NCI-H526 (cell line): ENCODE measurements around the gene SLC18A2.
"Not testable (repeated sequence)": the region's sequence is repeated elsewhere in the genome, so short reads cannot be mapped to it uniquely, and the experiment has no call there.

ENCODE experiments used
- DNase-seq, 2 experiments: peaks; one replicate each; lab custom pipeline; 2025; lab: John Stamatoyannopoulos, UW

SLC18A2 gene

GRCh38 chr10:117262291-117262902 lies 21.5 kb downstream of the SLC18A2 start:
- no peak for DNase-seq

GRCh38 chr10:117262903-117263293 lies 22.0 kb downstream of the SLC18A2 start:
- no peak for DNase-seq

DNA sequence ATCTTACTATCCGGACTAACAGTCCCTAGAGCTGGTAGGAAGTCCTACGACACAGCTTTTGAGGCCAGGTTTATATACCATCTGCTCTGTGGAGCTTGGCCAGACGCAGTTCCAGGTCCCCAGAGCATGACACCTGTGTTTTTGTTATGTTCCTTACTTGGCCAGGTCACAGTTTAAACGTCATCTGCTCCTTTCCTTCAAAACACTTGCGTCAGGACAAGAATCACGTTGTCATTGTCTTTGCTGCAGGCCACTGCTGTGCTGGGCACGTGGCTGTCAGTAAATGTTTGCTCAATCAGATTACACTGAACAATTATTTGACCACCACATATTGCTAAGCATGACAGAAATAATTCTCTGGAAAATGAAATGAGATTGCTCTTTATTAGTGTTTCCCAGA lies 23.9 kb downstream of the SLC18A2 start:
- no peak for DNase-seq

DNA sequence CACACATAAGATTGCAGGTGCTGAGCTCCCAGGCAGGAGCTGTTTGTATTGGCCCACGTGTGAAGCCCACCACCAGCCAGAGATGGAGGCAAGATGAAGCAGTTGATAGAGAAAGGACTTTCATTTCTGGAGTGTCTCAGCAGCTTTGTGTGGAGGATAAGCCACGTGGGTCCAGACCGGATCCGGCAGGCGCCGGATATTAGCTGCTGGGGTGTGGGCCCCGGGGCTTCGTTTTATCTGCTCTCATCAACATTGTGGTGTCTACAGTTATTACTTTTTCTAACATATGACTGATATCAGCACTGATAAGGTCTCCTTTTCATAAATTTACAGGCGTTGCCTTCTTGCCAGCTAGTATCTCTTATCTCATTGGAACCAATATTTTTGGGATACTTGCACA lies 25.5 kb downstream of the SLC18A2 start:
- no peak for DNase-seq

DNA sequence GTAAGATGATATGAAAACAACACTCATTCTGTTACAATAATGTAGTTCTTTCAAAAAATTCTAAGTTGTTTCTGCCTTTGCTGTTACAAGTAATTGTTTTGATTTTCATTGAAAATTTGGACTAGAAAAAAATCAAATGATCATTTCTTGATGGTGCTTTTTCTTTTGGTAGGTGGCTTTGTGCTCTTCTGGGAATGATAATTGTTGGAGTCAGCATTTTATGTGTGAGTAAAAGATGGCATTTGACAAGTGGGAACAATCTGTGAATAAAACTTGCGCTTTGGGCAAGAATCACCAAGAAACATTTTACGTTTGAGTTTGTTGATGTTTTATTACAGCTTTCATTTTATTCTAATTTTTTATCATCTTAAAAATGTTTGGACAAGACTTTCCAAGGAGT lies 25.9 kb downstream of the SLC18A2 start:
- no peak for DNase-seq

GRCh38 chr10:117268258-117268657 lies 27.3 kb downstream of the SLC18A2 start:
- DNase-seq, result no peak

GRCh38 chr10:117268907-117269306 lies 28.0 kb downstream of the SLC18A2 start:
- no peak for DNase-seq

GRCh38 chr10:117271427-117271826 lies 30.5 kb downstream of the SLC18A2 start:
- DNase-seq, result no peak

DNA sequence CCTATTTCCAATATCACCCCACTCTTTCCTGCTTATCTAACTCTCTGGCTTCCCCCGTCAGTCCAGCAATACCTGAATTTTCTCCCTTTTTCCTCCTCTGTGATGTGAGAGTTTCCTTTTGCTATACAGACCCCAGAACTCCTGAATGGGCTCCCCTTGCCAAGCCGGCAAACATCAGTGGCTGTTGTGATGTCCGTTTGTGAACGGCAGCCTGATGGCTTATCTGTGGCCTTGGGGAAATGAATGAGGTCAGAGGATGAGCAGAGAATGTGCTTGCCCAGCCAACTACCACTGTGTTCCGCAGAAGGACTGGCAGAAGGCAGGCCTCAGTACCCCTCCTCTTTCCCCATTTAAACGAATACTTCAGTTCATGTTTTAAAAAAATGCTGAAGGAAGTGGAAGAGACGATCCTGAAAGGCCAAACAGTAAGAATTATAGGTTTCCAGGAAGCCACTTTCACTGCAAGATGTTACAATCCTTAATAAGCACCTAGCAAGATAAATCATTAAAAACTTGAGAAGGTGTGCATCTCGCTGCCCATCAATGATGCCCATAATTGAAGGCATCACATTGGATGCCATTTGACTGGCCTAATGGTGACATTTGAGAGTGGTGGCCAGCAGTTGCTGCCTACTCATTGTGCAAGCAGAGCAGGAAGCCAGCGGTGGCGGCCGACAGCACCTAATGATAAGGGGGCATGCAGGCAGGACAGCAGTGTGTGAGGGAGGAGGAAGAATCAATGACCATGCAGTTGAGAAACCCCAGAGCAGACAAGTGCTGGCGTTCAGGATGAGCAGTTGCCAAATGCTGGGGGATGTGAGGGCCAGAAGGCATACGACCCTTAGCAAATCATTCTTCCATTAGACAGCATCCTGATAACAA lies 31.5 kb downstream of the SLC18A2 start:
- DNase-seq, result no peak

GRCh38 chr10:117273980-117274379 lies 33.1 kb downstream of the SLC18A2 start:
- DNase-seq, result no peak

- DNase-seq, result no peak
Observed at GRCh38 chr10:117274509-117274908, 33.6 kb downstream of the SLC18A2 start.

DNA sequence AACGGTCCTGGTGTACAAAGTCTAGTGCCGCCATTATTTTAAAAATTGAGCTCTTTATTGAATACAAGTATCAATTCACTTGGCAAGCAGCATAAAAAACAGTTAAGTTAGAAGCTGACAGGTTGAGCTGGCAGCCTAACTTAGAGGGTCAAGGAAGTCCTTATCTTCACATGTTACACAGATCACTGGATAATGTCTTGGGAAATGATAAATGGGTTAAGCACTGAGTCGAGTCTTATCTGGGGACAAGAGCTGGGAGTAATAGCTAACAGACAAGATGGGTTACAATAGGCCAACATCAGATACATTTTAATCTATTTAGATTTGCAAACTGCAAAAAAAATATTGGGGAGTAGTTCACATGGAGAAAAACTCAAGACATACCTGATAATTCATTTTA lies 34.2 kb downstream of the SLC18A2 start:
- DNase-seq, result no peak

DNA sequence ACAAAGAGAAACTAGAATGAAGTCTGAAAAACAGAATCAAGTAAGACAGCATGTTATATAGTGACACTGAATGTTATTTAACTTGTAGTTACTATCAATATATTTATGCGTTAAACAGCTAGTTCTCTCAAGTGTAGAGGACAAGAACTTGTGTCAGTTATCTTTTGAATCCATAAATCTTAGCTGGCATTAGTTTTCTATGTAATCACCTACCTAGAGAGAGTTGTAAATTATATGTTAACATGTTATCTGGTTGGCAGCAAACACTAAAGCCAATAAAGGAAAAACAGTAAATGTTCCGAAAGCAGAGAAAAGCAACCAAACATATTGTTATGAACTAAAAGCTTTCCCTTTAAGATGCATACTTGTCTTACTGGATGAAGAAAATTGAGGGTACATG lies 36.8 kb downstream of the SLC18A2 start:
- DNase-seq, result no peak

DNA sequence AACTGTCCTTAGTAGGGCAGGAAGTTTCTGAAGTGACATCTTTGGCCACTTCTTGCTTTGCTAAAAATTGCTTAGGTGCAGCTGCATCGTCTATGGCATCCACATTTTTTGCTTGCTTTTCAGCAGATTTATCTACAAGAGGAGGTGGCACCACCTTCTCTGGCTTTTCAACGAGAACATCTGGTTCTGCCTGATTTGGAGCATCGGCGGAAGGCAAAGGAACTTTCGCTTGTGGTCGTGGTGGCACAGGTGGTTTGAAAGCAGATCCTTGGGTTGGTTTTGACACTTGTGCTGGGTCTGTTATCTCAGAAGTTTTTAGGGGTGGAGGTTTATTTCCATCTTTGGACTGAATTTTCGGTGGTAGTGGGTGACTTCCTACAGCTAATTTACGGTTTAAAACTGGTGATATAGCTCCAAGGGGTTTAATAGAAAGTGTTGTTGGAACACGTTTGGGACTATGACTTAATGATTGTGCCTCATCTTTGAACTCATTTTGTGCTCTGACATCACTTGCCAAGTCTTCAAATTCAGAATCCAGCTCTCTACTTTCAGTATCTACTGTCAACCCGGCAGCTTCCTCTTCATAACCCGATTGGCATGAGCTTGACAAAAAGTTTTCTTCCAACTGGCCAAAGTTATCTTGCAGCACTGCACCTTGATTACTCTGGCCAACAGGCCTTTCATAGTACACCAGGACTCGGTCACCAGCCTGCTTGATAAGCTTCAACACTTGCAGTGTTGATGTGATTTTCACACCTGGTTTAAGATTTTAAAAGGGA lies 44.0 kb downstream of the SLC18A2 start:
- no peak for DNase-seq

GRCh38 chr10:117290872-117291271 lies 50.0 kb downstream of the SLC18A2 start:
- DNase-seq, result not testable (repeated sequence)

DNA sequence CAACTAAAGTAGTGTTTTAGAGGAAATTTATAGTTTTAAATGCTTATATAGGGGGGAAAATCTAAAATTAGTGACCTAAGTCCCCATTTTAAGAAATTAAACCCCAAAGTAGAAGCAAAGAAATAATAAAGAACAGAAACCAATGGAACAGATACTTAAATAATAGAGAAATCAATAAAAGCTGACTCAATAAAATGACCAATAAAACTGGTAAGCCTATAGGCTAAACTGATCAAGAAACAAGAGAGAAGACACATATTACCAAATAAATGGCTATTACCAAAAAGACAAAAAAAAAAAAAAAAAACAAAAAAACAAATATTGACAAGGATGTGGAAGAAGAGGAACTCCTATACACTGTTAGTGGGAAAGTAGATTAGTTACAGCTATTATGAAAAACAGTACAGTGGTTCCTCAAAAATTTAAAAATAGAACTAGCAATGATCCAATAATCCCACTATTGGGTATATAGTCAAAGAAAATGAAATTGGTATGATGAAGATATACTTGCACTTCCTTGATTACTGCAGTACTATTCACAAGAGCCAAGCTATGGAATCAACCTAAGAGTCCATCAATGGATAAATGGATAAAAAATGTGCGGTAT lies 53.2 kb downstream of the SLC18A2 start:
- no peak for DNase-seq

DNA sequence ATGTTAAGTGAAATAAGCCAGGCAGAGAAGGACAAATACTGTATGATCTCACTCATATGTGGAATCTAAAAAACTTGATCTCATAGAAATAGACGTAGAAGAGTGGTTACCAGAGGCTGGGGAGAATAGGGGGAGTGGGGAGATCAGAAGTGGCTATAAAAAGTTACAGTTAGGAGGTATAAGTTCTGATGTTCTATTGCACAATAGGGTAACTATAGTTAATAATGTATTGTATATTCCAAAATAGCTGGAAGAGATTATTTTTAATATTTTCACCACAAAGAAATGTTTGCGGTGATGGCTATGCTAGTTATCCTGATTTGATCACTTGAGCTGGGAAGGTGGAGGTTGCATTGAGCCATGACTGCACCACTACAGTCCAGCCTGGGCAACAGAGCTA lies 53.8 kb downstream of the SLC18A2 start:
- no peak for DNase-seq

GRCh38 chr10:117298219-117298618 lies 57.3 kb downstream of the SLC18A2 start:
- no peak for DNase-seq

DNA sequence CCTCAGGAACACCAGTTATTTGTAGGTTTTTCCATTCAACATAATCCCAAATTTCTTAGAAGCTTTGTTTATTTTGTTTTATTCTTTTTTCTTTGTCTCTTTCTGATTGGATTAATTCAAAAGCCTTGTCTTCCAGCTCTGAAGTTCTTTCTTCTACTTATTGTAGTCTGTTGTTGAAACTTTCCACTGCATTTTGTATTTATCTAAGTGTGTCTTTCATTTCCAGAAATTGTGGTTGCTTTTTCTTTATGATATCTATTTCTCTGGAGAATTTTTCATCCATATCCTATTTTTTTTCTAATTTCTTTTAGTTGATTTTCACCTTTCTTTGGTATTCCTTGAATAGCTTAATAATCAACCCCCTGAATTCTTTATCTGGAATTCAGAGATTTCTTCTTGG lies 58.5 kb downstream of the SLC18A2 start:
- no peak for DNase-seq

- DNase-seq, result no peak
Observed at GRCh38 chr10:117300671-117301070, 59.8 kb downstream of the SLC18A2 start.

DNA sequence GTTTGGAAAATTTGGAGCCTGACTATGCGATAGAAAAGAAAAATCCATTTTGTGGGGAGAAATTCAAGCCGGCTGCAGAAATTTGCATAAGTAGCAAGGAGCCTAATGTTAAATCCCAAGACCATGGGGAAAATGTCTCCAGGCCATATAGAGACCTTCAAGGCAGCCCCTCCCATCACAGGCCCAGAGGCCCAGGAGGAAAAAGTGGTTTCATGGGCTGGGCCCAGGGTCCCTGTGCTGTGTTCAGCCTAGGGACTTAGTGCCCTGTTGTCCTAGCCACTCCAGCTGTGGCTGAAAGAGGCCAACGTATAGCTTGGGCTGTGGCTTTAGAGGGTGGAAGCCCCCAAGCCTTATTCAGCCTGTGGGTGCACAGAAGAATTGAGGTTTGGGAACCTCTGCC lies 62.5 kb downstream of the SLC18A2 start:
- not testable (repeated sequence) for DNase-seq

GRCh38 chr10:117306674-117307073 lies 65.8 kb downstream of the SLC18A2 start:
- no peak for DNase-seq
